GM12875 (cell line): ENCODE data around the gene IL16.

Experiments
- H3K4me3 ChIP-seq: one replicate; pipeline ENCODE4 v1.5.1; 2011; ENCODE audit warnings: low read depth, low read length, control low read depth
- CTCF ChIP-seq: IDR thresholded peaks from 2 replicates; pipeline ENCODE4 v1.5.1; 2011; ENCODE audit warnings: low read depth, mild to moderate bottlenecking, control low read depth, inconsistent platforms, low read length, moderate library complexity, borderline replicate concordance; ENCODE audit not compliant: insufficient read depth

Gene IL16

DNA sequence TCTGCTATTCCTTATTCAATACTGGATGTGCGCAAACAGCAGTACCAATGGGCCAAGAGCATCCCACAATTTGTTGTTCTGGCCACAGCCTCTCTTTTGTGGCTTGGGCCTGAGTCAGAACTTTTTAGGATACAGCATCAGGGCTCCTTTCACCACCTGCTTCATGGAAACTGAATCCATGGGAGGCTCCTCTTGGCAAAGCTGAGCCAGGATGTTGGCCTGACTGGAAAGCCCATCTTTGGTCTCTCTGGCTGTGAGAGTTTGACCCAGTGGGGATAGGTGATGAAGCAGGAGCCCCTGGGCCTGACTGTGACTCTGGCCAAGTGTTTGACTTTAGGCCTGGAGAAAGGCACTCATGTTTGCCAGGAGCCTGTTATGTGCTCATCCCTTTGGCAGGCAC is 27.6 kb downstream of the IL16 start:
- TF ChIP-seq CTCF = no peak
- no peak overlapping the region for H3K4me3 ChIP-seq

GRCh38 chr15:81225161-81225671 is 28.5 kb downstream of the IL16 start:
- no peak for TF ChIP-seq CTCF
- no peak overlapping the region for H3K4me3 ChIP-seq

DNA sequence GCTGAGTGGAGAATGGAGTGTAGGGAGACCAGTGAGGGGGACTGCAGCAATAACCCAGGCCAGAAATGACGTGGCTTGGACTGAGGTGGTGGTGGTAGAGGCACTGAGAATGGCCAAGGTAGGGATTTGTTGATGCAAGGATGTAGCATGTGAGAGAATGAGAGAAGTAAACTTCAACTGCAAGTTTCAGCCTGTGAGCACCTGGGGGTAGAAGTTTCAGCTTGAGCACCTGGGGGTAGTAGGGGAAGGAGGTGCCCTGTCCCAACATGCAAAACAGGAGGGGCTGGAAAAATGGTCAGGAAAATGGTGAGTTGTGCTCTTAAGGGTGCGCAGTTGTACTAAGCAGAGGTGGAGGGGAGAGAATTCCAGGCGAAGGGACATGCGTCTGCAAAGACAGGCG is 31.0 kb downstream of the IL16 start:
- no peak overlapping the region for H3K4me3 ChIP-seq
- TF ChIP-seq CTCF = no peak

GRCh38 chr15:81229586-81229985 is 32.9 kb downstream of the IL16 start:
- no peak for TF ChIP-seq CTCF
- H3K4me3 ChIP-seq = no peak overlapping the region

DNA sequence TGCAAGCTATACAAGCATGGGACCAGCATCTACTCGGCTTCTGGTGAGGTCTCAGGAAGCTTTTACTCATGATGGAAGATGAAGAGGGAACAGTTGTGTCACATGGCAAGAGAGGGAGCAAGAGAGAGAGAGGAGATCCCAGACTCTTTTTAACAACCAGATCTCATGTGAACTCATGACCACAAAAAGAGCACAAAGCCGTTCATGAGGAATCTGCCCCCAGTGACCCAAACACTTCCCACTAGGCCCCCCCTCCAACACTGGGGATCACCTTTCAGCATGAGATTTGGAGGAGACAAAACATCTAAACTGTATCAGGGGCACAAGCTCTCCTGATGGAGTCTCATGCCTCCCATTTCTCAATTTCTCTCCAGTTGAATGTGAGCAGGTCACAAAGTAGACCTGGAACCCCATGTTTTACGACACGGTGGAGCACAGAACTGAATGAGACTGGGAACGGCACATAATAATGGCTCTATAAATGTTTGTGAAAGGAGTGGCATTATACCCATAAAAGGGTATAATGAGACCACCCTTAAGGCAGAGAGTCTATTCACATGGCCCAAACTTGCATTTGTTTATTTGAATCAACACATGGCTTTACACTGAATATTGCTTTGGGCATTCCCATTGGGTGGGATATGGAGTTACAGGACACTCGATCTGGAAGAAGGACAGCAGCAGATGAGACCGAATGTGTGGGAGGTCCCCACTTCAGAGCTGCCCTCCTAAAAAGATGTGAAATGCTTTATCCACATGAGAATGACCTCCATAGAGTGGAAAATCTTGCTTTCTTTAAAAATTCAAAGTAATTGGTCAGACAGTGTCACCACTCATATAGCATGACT is 38.8 kb downstream of the IL16 start:
- H3K4me3 ChIP-seq = no peak overlapping the region
- TF ChIP-seq CTCF = no peak

DNA sequence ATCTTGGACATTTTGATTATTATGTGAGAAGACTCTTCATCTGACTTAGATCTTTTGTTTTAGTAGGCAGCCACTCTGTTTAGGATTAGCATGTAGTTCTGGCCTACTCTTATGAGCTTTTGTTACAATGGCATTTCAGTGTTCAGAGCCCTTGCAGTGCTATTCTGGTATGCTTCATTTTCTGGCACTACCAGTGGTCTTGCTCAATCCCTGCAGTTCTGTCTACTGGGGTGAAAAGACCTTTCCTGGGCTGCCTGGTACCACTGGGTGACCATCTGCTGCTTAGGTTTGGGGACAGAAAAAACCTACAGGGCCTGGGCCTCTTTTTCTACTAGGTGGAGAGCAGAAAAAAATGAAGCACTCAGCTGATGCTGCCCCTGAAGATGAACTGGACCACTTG is 42.5 kb downstream of the IL16 start:
- H3K4me3 ChIP-seq = no peak overlapping the region
- TF ChIP-seq CTCF = no peak

GRCh38 chr15:81242778-81243177 is 46.1 kb downstream of the IL16 start:
- no peak for TF ChIP-seq CTCF

More at GRCh38 chr15:81242778-81243177, 46.1 kb downstream of the IL16 start:
- no peak overlapping the region for H3K4me3 ChIP-seq
